Heart right ventricle (tissue), 16 donors: Measurements from ENCODE around the gene EZH1. TPM values are rescaled to one million over a fixed set of nuclear protein-coding genes. Genes with fewer than 3 reads are reported as not detected.

Experiments
- ATAC-seq, 8 donors: fragments of 200-7000 bp; cut with Tn5 transposase; one replicate each; pipeline ENCODE4 v1.9.1; 2020; ENCODE audit warnings: mild to moderate bottlenecking in 8 of 8, moderate library complexity in 8 of 8, moderate number of reproducible peaks in 1 of 8
- DNase-seq, 2 donors: peaks; one replicate each; pipeline ENCODE4 v3.0.0-alpha.2; 2020
- H3K27ac ChIP-seq, 10 donors: fragments of 200-600 bp; sonication (generic) in 2 of 10; one replicate each; pipeline versions ENCODE4 v1.5.0 to v1.8.0; 2020 to 2022; ENCODE audit warnings: mild to moderate bottlenecking in 3 of 10
- H3K27me3 ChIP-seq, 7 donors: fragments of 200-600 bp; one replicate each; pipeline ENCODE4 v1.8.0; 2021 to 2022; ENCODE audit warnings: mild to moderate bottlenecking in 2 of 7
- H3K36me3 ChIP-seq, 9 donors: fragments of 200-600 bp; sonication (generic) in 1 of 9; one replicate each; pipeline versions ENCODE4 v1.5.0 to v1.8.0; 2020 to 2022; ENCODE audit warnings: mild to moderate bottlenecking in 2 of 9
- H3K4me1 ChIP-seq, 9 donors: fragments of 200-600 bp; sonication (generic) in 1 of 9; one replicate each; pipeline versions ENCODE4 v1.5.0 to v1.8.0; 2020 to 2022; ENCODE audit warnings: mild to moderate bottlenecking in 4 of 9
- H3K4me3 ChIP-seq, 10 donors: fragments of 200-600 bp; sonication (generic) in 2 of 10; one replicate each; pipeline versions ENCODE4 v1.5.0 to v1.8.0; 2020 to 2022; ENCODE audit warnings: mild to moderate bottlenecking in 7 of 10, moderate library complexity in 2 of 10
- H3K9me3 ChIP-seq, 11 donors: fragments of 200-600 bp in 10 of 11; sonication (generic) in 2 of 11; one replicate each; pipeline versions ENCODE4 v1.5.0 to v1.8.0; 2013 to 2022; ENCODE audit warnings: mild to moderate bottlenecking in 2 of 11, control low read depth in 1 of 11, moderate library complexity in 1 of 11
- WGBS, 2 donors: extraction: QIAGEN DNeasy Blood & Tissue Kit; methylation state at CpG; one replicate each; pipeline ENCODE4 v1.1.7; 2013; ENCODE audit warnings: inconsistent platforms in 1 of 2; 5-methylcytosine and 5-hydroxymethylcytosine counted together
- intact Hi-C, 10 donors: fragments of 100-400 bp; cut with DNase I; formaldehyde crosslinking; loops; one replicate each; pipeline versions ENCODE4 v1.11.1 to v1.14.2; 2022
- polyA plus RNA-seq, 2 donors: library from polyadenylated mRNA; stranded (reverse); fragments of 200-250 nt; gene quantifications; one replicate each; pipeline ENCODE4 v1.2.3, GENCODE V29; 2013
- total RNA-seq, 10 donors: library from RNA; stranded (reverse); fragmentation: NEBNext Ultra II Directional in 3 of 10; extraction: Animal tissue kit (Norgen Biotek cat#: 25700) in 3 of 10; gene quantifications; one replicate each; pipeline versions ENCODE4 v1.2.1 to v1.2.4, GENCODE V29; 2021 to 2023
- TF ChIP-seq, protein P1 (sequence below), 9 donors: fragments of 200-600 bp; sonication (generic) in 2 of 9; IDR thresholded peaks; one replicate each; pipeline versions ENCODE4 v1.5.0 to v1.8.0; 2021 to 2022; ENCODE audit warnings: antibody characterized with exemption in 9 of 9, mild to moderate bottlenecking in 5 of 9, moderate library complexity in 1 of 9
- donor health status: Arrhythmogenic right ventricular cardiomyopathy.
- donor health status: ischemic (EF 13 %, LVEDD 7.1; RV severe dilation, severe dysfunction).
- donor health status: healthy with polysubstance abuse.
- donor health status: DM: no; HTN: yes; CAD: no.
- donor health status: DM: no; HTN: no; CAD: no.
- donor health status: ischemic (EF 25% LVEDD 6.9; RV normal size, moderate dysfunction).
- donor health status: ischemic (EF 25% LVEDD 5.7; RV mildly dilated, moderate dysfunction).
- donor health status: healthy.
- donor health status: DM: yes; HTN: yes; CAD: no.
- donor health status: Ischemic cardiomyopathy.
- donor health status: ischemic (EF 35%, LVEDD 5.7; RV mildly dilated, moderate dysfunction).
- donor health status: nonischemic (EF 11% LVEDD 7.7; RV severe dilation, severe dysfunction).
- donor health status: DM: yes; HTN: yes; CAD: no.
- donor health status: PGD.
- donor health status: ischemic (EF 29% LVEDD 5.4; RV normal size, mild dysfunction).
- donor health status: nonischemic (EF 23%, LVEDD 6.1; RV moderate dilation, normal function).

EZH1 gene
- total and polyA plus RNA-seq, 12 donors: 16.0 to 50.5 (median 45.9) TPM

- Histone ChIP-seq H3K27me3 (peaks cover 0 to 6% (median 0%) of the 10 kb centered on the region in 7 donors), H3K4me3 (no peak overlapping the region), H3K36me3 (no peaks in the 10 kb centered on the region), H3K4me1 (peaks cover 13 to 54% (median 41%) of the 10 kb centered on the region in 9 donors), H3K27ac (peak overlapping the region; percentile 9 to 80 (median 57)), H3K9me3 (no peaks in the 10 kb centered on the region)
- TF ChIP-seq, protein P1, sequence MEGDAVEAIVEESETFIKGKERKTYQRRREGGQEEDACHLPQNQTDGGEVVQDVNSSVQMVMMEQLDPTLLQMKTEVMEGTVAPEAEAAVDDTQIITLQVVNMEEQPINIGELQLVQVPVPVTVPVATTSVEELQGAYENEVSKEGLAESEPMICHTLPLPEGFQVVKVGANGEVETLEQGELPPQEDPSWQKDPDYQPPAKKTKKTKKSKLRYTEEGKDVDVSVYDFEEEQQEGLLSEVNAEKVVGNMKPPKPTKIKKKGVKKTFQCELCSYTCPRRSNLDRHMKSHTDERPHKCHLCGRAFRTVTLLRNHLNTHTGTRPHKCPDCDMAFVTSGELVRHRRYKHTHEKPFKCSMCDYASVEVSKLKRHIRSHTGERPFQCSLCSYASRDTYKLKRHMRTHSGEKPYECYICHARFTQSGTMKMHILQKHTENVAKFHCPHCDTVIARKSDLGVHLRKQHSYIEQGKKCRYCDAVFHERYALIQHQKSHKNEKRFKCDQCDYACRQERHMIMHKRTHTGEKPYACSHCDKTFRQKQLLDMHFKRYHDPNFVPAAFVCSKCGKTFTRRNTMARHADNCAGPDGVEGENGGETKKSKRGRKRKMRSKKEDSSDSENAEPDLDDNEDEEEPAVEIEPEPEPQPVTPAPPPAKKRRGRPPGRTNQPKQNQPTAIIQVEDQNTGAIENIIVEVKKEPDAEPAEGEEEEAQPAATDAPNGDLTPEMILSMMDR (IDR thresholded peaks at IDR 0.05): no peak
- intact Hi-C loops: no loop called here
- 54 to 57% methylated on average over 11 of the region's 11 CpGs for WGBS, 2 donors
- peak in 1 of 8 donors; percentile 27 for ATAC-seq
- DNase-seq: no peak
These were observed 4.3 kb upstream of the EZH1 start for GRCh38 chr17:42748908-42749798.

- 52 to 62% methylated on average over 7 of the region's 7 CpGs for WGBS, 2 donors
- DNase-seq (peak in 1 of 2 donors; percentile 43), ATAC-seq (peak in 1 of 8 donors; percentile 29)
- no peaks in the 10 kb centered on the region for H3K9me3 ChIP-seq
- peaks cover 0 to 6% (median 0%) of the 10 kb centered on the region in 7 donors for H3K27me3 ChIP-seq
- TF ChIP-seq, protein P1 (IDR thresholded peaks at IDR 0.05): no peak
- intact Hi-C loops: no loop called here
- H3K27ac ChIP-seq: peak overlapping the region; percentile 9 to 80 (median 57)
- H3K36me3 ChIP-seq: no peaks in the 10 kb centered on the region
- H3K4me3 ChIP-seq: no peak overlapping the region
- H3K4me1 ChIP-seq: peaks cover 13 to 62% (median 49%) of the 10 kb centered on the region in 9 donors
These were observed 3.5 kb upstream of the EZH1 start for GRCh38 chr17:42748202-42748907.

- peaks cover 0 to 6% (median 0%) of the 10 kb centered on the region in 7 donors for H3K27me3 ChIP-seq
- DNase-seq (peak; percentile 83 to 86), ATAC-seq (peak; percentile 87 to 94 (median 90))
- peak overlapping the region; percentile 74 to 97 (median 94) for H3K27ac ChIP-seq
- 0 to 1% methylated on average over 30 to 32 of the region's 32 CpGs for WGBS, 2 donors
- peaks cover 11 to 49% (median 42%) of the 10 kb centered on the region in 9 donors for H3K4me1 ChIP-seq
- H3K9me3 ChIP-seq: no peaks in the 10 kb centered on the region
- TF ChIP-seq, protein P1 (IDR thresholded peaks at IDR 0.05): peak in 1 of 9 donors; percentile 19
- intact Hi-C loops: loop anchor here in 2 of 10 donors (1.0 to 2.0 kb wide), 2 partner anchors 16 to 19 kb away; partner anchors contain the start of gene RAMP2 (in 1 of the 2)
- H3K4me3 ChIP-seq: peak overlapping the region; percentile 56 to 90 (median 78)
- H3K36me3 ChIP-seq: peaks cover 0 to 16% (median 0%) of the 10 kb centered on the region in 9 donors
These were observed 496 bp downstream of the EZH1 start for GRCh38 chr17:42744283-42744805.
